ENCODE data around the gene RMC1.

RMC1 gene

DNA sequence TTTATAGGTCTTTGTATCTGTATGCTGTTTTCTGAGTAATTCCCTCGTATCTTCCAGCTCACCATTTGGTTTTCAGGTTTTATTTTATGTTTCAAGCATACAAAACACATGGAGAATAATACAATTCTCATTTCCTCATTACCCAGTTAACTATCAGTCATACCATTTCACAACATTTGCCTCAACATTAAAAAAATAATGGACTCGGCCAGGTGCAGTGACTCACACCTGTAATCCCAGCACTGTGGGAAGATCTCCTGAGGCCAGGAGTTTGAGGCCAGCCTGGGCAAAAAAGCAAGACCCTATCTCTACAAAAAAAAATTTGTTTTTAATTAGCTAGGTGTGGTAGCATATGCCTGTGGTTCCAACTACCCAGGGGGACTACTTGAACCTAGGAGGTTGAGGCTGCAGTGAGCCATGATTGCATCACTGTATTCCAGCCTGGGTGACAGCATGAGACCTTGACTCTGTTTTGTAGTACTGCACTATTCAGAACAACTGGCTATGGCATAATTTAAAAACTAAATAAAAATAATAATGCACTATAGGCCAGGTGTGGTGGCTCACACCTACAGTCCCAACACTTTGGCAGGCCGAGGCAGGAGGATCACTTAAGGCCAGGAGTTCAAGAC is 62.7 kb downstream of the RMC1 start:
- DNase-seq (ENCODE audit: extremely low read depth, low read depth) = no peak
- TF ChIP-seq, protein P1, sequence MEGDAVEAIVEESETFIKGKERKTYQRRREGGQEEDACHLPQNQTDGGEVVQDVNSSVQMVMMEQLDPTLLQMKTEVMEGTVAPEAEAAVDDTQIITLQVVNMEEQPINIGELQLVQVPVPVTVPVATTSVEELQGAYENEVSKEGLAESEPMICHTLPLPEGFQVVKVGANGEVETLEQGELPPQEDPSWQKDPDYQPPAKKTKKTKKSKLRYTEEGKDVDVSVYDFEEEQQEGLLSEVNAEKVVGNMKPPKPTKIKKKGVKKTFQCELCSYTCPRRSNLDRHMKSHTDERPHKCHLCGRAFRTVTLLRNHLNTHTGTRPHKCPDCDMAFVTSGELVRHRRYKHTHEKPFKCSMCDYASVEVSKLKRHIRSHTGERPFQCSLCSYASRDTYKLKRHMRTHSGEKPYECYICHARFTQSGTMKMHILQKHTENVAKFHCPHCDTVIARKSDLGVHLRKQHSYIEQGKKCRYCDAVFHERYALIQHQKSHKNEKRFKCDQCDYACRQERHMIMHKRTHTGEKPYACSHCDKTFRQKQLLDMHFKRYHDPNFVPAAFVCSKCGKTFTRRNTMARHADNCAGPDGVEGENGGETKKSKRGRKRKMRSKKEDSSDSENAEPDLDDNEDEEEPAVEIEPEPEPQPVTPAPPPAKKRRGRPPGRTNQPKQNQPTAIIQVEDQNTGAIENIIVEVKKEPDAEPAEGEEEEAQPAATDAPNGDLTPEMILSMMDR (IDR thresholded peaks at IDR 0.05; ENCODE audit: low read depth, low read length) = no peak

DNA sequence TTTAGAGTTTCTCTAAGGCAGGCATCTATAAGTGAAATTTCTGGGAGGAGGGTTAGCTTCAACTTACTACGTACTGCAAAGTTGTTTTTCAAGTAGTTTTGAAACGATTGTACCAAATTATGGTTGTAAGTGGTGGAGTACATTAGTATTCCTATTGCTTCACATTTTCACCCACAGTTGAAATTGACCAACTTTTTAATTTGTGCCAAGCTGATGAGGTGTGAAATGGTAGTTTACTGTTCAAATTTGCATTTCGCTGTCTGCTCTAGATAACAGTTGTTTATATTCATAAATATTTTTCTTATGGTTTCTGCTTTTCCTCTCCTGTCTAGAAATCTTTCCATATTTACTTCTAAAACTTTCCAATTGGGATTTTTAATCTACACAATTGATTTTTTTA is 64.4 kb downstream of the RMC1 start:
- TF ChIP-seq, protein P1 (IDR thresholded peaks at IDR 0.05; ENCODE audit: low read depth, low read length) = no peak
- DNase-seq (ENCODE audit: extremely low read depth, low read depth) = no peak

DNA sequence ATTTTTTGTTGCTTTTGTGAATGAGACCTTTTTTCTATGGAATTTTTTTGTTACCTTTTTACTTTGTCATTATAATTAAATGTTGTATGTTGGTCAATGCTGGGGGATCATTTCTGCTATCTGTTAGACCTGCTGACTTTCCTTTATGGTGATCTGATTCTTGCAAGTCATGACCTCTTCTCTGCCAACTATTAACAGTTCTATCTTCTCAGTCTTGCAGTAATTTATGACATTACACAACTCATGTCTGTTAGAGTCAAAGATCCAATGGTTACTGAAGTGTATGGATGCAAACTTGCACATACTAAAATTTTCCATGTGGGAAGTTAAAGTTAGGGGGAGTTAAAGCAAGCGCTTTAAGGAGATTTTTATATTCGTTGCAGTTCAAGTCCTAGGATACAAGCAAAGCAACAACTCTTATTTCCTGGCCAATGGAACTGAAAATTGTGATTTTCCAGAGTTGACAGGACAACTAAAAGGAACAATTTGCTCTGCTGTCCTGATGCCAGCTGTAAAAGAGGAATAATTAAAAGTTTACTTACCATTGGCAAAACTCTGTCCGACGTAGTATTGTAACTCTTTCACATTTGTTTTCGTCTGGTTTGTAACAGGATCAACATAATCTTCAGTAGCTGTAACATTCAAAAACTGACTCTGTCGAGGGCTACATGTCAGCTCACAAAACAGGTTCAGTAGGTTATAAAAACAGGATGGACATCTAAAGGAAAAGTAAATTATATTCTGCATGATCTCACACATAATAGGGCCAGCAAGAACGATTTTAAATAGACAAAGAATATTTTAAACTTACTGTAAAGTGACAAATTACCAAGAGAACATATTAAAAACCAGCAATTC is 65.2 kb downstream of the RMC1 start:
- TF ChIP-seq, protein P1 (IDR thresholded peaks at IDR 0.05; ENCODE audit: low read depth, low read length) = no peak
- no peak for DNase-seq (ENCODE audit: extremely low read depth, low read depth)

DNA sequence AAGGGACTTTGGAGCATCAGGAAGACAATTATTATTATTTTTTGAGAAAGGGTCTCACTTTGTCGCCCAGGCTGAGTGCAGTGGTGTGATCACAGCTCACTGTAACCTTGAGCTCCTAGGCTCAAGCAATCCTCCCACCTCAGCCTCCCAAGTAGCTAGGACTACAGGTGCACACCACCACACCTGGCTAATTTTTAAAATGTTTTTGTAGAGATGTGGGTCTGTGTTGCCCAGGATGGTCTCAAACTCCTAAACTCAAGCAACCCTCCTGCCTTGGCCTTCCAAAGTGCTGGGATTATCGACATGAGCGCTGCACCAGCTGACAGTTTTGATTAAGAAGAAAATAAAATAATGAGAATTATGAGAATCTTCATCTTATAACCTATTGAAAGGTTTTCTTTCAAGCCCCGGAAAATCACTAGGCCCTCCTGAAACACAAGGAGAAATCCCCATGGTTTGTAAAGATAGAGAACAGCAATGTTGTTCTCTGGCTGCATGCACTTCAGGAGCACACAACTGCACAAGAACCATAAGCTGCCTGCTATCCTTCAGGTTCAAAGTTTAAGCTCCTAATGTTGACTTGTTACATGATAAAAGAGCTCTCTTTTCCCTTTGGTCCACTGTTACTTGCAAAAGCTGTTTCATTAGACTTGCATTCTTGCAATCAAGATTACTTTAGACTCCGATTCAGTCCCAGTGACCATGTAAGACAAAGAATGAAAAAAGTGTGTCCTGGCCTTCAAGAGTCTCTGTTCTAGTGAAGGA is 66.2 kb downstream of the RMC1 start:
- TF ChIP-seq, protein P1 (IDR thresholded peaks at IDR 0.05; ENCODE audit: low read depth, low read length) = no peak
- no peak for DNase-seq (ENCODE audit: extremely low read depth, low read depth)

DNA sequence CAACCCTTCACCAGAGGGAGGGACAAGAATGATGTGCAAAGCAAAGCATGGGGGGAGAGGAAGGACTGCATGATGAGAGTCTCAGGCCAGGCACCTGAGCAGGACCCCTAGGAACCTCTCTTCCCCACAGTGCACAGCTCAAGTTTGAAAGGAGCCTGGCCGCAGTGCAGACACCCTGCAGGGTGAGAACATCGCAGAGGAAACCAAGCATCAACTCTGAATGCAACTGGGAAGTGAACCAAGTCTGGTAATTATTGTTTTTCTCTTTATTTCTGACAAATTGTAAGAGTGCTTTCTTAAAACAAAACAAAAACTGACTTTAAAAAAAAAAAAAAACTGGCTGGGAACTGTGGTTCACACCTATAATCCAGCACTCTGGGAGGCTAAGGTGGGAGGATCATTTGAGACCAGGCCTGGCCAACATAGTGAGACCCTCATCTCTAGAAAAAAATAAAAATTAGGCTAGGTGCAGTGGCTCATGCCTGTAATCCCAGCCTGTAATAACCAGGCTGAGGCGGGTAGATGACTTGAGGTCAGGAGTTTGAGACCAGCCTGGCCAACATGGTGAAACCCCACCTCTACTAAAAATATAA is 67.7 kb downstream of the RMC1 start:
- DNase-seq (ENCODE audit: extremely low read depth, low read depth) = no peak
- TF ChIP-seq, protein P1 (IDR thresholded peaks at IDR 0.05; ENCODE audit: low read depth, low read length) = no peak

DNA sequence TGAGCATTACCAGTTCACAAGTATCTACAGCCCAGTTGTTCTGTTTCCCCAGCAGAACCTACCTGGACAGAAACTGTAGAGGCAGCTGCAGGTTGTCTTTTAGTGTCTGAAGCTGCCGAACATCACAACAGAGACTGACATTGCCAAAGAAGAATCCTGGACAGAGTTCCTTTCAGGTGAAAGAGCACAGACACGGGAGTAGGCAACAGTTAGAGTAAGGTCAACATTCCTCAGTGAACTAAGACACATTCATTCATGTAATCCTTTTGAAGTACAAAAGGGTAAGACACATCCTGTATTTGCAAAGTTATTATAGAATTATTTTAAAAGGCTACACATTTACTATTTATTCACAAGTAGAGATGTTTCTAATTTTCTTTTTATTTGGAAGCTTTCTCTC is 68.7 kb downstream of the RMC1 start:
- DNase-seq (ENCODE audit: extremely low read depth, low read depth) = no peak
- TF ChIP-seq, protein P1 (IDR thresholded peaks at IDR 0.05; ENCODE audit: low read depth, low read length) = no peak

Measured in AG09319 (cell line).